ENCODE results near the gene ATP5MC2. TPM values are rescaled to one million over a fixed set of nuclear protein-coding genes. Genes with fewer than 3 reads are reported as not detected.

ATP5MC2 gene
- total and polyA plus RNA-seq, 9 of the 15 experiments (the other 6 are each of a cell fraction or from before 2014, with no cell fraction given) = 314 to 1,208 (median 468) TPM

DNA sequence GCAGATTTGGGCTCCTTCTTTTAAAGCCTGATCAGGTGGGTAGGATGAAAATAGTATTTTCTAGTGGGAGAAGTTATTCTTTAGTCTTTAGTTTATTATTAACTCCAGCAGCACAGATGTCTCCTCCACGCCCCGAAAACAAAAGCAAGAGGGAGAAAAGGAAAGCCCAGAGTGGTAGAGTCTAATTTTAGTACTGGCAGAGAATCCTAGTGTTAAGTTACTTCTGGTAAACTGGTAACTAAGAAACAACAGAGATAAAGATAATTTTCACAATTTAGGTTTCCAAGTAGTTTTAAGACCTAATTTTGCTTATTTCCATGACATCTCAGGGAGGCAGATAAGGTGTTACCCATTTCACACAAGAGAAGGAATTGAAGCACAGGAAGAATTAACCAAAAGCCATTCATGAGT, 16.3 kb downstream of the ATP5MC2 start (continued):
- TF ChIP-seq ELF1 (tag; IDR thresholded peaks at IDR 0.05) = no peak

DNA sequence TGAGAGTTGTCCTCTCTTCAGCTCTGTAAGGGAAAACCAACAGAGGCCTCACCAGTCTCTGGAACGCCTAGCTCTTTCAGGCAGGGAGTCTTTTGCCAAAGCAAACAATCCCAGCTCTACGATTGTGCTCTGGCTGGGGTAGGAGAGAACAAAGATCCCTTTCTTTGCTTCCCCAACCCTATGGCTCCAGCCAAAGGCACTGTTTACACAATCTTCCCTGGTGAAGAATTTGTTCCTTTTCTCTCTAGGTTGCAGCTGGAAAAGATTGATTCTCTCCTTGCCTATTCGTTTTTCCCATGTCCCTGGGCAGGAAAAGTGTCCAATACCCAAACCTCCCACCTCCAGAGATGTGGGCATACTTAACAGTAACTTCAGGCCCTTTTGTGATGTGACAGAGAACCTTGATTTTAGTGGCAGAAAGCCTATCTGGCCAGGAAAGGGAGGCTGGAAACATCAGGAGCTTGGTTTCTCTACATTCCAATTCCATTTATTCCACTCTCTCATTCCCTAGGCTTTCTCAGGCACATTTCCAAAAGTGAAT, 16.8 kb downstream of the ATP5MC2 start:
- FAIRE-seq (no peak), DNase-seq (ENCODE audit: extremely low read depth in 1 of 4, low spot score in 3 of 4) (no peak), ATAC-seq (no peak)
- Histone ChIP-seq H3K9me3 (replicated peaks; ENCODE audit: control insufficient read depth, insufficient read depth, low read depth, low read length) (no peaks in the 10 kb centered on the region), H3K36me3 (ENCODE audit: control insufficient read depth, insufficient read depth, low read length) (peaks cover 9% of the 10 kb centered on the region), H2AFZ (ENCODE audit: low read depth, low read length) (no peak overlapping the region), H3K9ac (ENCODE audit: insufficient read depth in 1 of 2, low read depth in 2 of 2, low read length in 2 of 2) (no peak overlapping the region), H3K4me2 (ENCODE audit: insufficient read depth, low read length) (no peak overlapping the region), H3K4me3 (no peak overlapping the region), H3K9me1 (ENCODE audit: control insufficient read depth, insufficient read depth, low read length) (no peaks in the 10 kb centered on the region), H3K27me3 (ENCODE audit: control insufficient read depth in 2 of 2, insufficient read depth in 2 of 2, low read length in 2 of 2) (no peaks in the 10 kb centered on the region), H3K79me2 (ENCODE audit: control insufficient read depth, insufficient read depth, low read length) (no peaks in the 10 kb centered on the region), H3K4me1 (replicated peaks in 1 of 2; ENCODE audit: control insufficient read depth in 2 of 2, insufficient read depth in 2 of 2, low read length in 2 of 2) (0 out of 5 replicates have a peak, but pooled peaks cover 0 to 5% of the 10 kb centered on the region in 2 experiments), H4K20me1 (replicated peaks; ENCODE audit: control insufficient read depth, insufficient read depth, low read length) (no peaks in the 10 kb centered on the region), H3K27ac (ENCODE audit: extremely low read depth, low read depth, low read length) (no peak overlapping the region)
- in situ Hi-C loops (cut with MboI) = no loop called here
- WGBS (ENCODE audit: insufficient coverage, low coverage, missing lambda C conversion rate) = 47% methylated on average over 3 of the region's 3 CpGs
- no TSS peak for BruUV-seq (replicated peaks)
- intact Hi-C loops (cut with micrococcal nuclease) = no loop called here
- ChIA-PET CTCF (ENCODE audit: low intra/inter-chr PET ratio) (interaction anchor here (0.6 kb wide), 1 partner anchor 307 kb away, joined by 3 read pairs; no protein-coding TSS in a partner anchor), POLR2A (interaction anchor here (0.6 to 2.0 kb wide), 8 partner anchors 9 to 338 kb away, joined by 3 to 4 read pairs (median 3); partner anchors contain the start of gene AAAS)
- TF ChIP-seq PHF21A (IDR thresholded peaks at IDR 0.05; ENCODE audit: borderline replicate concordance, low read depth) (no peak), ETV6 (IDR thresholded peaks at IDR 0.05; ENCODE audit: borderline replicate concordance in 1 of 2, low read depth in 2 of 2, low read length in 1 of 2) (no peak), ETV6 (CRISPR knock-in tag; IDR thresholded peaks at IDR 0.05; ENCODE audit: borderline replicate concordance) (no peak), TCF7 (IDR thresholded peaks at IDR 0.05; ENCODE audit: borderline replicate concordance) (no peak), ZNF224 (CRISPR knock-in tag; IDR thresholded peaks at IDR 0.05) (no peak), ZNF146 (CRISPR knock-in tag; IDR thresholded peaks at IDR 0.05; ENCODE audit: unreplicated experiment) (no peak), DPF2 (IDR thresholded peaks at IDR 0.05) (no peak), FOS (IDR thresholded peaks at IDR 0.05; ENCODE audit: extremely low read depth, insufficient read length) (no peak), TEAD4 (IDR thresholded peaks at IDR 0.05; ENCODE audit: low read length) (no peak), TEAD4 (CRISPR knock-in tag; IDR thresholded peaks at IDR 0.05; ENCODE audit: borderline replicate concordance) (no peak)
- TF ChIP-seq, protein P1, sequence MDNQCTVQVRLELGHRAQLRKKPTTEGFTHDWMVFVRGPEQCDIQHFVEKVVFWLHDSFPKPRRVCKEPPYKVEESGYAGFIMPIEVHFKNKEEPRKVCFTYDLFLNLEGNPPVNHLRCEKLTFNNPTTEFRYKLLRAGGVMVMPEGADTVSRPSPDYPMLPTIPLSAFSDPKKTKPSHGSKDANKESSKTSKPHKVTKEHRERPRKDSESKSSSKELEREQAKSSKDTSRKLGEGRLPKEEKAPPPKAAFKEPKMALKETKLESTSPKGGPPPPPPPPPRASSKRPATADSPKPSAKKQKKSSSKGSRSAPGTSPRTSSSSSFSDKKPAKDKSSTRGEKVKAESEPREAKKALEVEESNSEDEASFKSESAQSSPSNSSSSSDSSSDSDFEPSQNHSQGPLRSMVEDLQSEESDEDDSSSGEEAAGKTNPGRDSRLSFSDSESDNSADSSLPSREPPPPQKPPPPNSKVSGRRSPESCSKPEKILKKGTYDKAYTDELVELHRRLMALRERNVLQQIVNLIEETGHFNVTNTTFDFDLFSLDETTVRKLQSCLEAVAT (IDR thresholded peaks at IDR 0.05) = no peak
- TF ChIP-seq, protein P2, sequence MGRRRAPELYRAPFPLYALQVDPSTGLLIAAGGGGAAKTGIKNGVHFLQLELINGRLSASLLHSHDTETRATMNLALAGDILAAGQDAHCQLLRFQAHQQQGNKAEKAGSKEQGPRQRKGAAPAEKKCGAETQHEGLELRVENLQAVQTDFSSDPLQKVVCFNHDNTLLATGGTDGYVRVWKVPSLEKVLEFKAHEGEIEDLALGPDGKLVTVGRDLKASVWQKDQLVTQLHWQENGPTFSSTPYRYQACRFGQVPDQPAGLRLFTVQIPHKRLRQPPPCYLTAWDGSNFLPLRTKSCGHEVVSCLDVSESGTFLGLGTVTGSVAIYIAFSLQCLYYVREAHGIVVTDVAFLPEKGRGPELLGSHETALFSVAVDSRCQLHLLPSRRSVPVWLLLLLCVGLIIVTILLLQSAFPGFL (CRISPR knock-in tag; IDR thresholded peaks at IDR 0.05) = no peak
- TF ChIP-seq, protein P3, sequence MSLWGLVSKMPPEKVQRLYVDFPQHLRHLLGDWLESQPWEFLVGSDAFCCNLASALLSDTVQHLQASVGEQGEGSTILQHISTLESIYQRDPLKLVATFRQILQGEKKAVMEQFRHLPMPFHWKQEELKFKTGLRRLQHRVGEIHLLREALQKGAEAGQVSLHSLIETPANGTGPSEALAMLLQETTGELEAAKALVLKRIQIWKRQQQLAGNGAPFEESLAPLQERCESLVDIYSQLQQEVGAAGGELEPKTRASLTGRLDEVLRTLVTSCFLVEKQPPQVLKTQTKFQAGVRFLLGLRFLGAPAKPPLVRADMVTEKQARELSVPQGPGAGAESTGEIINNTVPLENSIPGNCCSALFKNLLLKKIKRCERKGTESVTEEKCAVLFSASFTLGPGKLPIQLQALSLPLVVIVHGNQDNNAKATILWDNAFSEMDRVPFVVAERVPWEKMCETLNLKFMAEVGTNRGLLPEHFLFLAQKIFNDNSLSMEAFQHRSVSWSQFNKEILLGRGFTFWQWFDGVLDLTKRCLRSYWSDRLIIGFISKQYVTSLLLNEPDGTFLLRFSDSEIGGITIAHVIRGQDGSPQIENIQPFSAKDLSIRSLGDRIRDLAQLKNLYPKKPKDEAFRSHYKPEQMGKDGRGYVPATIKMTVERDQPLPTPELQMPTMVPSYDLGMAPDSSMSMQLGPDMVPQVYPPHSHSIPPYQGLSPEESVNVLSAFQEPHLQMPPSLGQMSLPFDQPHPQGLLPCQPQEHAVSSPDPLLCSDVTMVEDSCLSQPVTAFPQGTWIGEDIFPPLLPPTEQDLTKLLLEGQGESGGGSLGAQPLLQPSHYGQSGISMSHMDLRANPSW (CRISPR knock-in tag; IDR thresholded peaks at IDR 0.05) = no peak
- TF ChIP-seq, protein P4, sequence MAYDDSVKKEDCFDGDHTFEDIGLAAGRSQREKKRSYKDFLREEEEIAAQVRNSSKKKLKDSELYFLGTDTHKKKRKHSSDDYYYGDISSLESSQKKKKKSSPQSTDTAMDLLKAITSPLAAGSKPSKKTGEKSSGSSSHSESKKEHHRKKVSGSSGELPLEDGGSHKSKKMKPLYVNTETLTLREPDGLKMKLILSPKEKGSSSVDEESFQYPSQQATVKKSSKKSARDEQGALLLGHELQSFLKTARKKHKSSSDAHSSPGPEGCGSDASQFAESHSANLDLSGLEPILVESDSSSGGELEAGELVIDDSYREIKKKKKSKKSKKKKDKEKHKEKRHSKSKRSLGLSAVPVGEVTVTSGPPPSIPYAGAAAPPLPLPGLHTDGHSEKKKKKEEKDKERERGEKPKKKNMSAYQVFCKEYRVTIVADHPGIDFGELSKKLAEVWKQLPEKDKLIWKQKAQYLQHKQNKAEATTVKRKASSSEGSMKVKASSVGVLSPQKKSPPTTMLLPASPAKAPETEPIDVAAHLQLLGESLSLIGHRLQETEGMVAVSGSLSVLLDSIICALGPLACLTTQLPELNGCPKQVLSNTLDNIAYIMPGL (CRISPR knock-in tag; IDR thresholded peaks at IDR 0.05) = no peak

Measured in K562 (cell line).